Spleen (tissue), 7 donors: Measurements from ENCODE around the gene NXPH4.

Experiments used
- CTCF ChIP-seq, 11 experiments: fragments of 200-600 bp in 7 of 11; fragments of 450-650 bp in 4 of 11; sonication (generic) in 4 of 11; IDR thresholded peaks in 8 of 11; conservative IDR thresholded peaks in 3 of 11; 1 replicate in 7 of 11; 2 replicates in 4 of 11; pipeline versions ENCODE4 v1.4.0 to v1.8.0; 2016 to 2021; ENCODE audit warnings: antibody characterized with exemption in 11 of 11, inconsistent platforms in 4 of 11, mild to moderate bottlenecking in 1 of 11
- POLR2A ChIP-seq, 3 donors: fragments of 450-650 bp; IDR thresholded peaks; one replicate each; pipeline ENCODE4 v1.5.1; 2017; ENCODE audit warnings: antibody characterized with exemption in 3 of 3, mild to moderate bottlenecking in 1 of 3
- donor health status: DM: no; HTN: no; CAD: no; lungs with moderate emphysema.
- donor health status: DM: no; HTN: no; CAD: no.
- donor health status: DM: no; HTN: no; CAD: no.

DNA sequence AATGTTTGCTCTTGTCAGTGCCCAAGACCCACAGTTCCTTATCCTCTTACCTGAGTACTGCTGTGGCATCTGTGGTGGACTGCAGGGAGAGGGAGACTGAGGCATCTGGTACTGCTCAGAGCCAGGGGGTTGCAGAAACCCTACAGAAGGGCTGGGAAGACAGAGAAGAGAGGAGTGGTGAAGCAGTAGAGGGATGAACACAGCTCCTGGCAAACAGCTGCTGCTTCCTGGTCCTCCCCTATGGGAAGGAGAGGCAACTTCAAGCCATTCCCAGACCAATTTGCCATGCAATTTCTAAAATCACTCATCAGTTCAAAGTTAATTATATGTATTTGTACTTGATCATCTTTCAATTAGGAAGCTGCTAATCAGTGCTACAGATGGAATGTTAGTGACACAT is 50.1 kb downstream of the NXPH4 start:
- TF ChIP-seq POLR2A (IDR thresholded peaks at IDR 0.05) (no peak), CTCF (IDR thresholded peaks at IDR 0.05 in 8 of 11, conservative IDR thresholded peaks at IDR 0.05 in 3 of 11) (no peak)
